Bronchial epithelial cell (primary cell): ENCODE data around the gene CRYBA2. TPM values are rescaled to one million over a fixed set of nuclear protein-coding genes. Genes with fewer than 3 reads are reported as not detected.

Source experiments
- DNase-seq: peaks from one replicate; pipeline ENCODE4 v3.0.0-alpha.2; 2010; ENCODE audit warnings: low read depth
- FAIRE-seq: peaks from 2 replicates; lab custom pipeline; 2011; peaks lifted over from hg19 to GRCh38; lab: Jason Lieb, UNC
- H3K27me3 ChIP-seq: 2 replicates; pipeline ENCODE4 v1.5.1; 2011; ENCODE audit warnings: low read length; ENCODE audit not compliant: control insufficient read depth, insufficient read depth
- H3K36me3 ChIP-seq: 2 replicates; pipeline ENCODE4 v1.5.1; 2011; ENCODE audit warnings: low read length; ENCODE audit not compliant: control insufficient read depth, insufficient read depth
- H3K4me3 ChIP-seq: 2 replicates; pipeline ENCODE4 v1.5.1; 2011; ENCODE audit warnings: mild to moderate bottlenecking, low read depth, low read length, control low read depth
- CTCF ChIP-seq: IDR thresholded peaks from 2 replicates; pipeline ENCODE4 v1.5.1; 2011; ENCODE audit warnings: mild to moderate bottlenecking, moderate library complexity, low read length, control low read depth, inconsistent platforms; ENCODE audit not compliant: insufficient read depth, severe bottlenecking
- total RNA-seq: library from RNA; depleted of rRNA; stranded (reverse); fragments of >200 nt; gene quantifications from 2 replicates; pipeline ENCODE4 v1.2.1, GENCODE V29; 2014

The CRYBA2 gene
- total RNA-seq, 1 donor from 2014 or later: not detected

GRCh38 chr2:219037783-219038499, 44.7 kb upstream of the CRYBA2 start:
- FAIRE-seq: no peak
- H3K4me3 ChIP-seq: no peak overlapping the region
- DNase-seq: no peak
- no peaks in the 10 kb centered on the region for H3K36me3 ChIP-seq
- H3K27me3 ChIP-seq: peaks cover 7% of the 10 kb centered on the region
- TF ChIP-seq CTCF: no peak

- no peak for TF ChIP-seq CTCF
- no peaks in the 10 kb centered on the region for H3K36me3 ChIP-seq
- no peak overlapping the region for H3K4me3 ChIP-seq
- DNase-seq: no peak
- peaks cover 7% of the 10 kb centered on the region for H3K27me3 ChIP-seq
- peak; percentile 28 for FAIRE-seq
Measured at GRCh38 chr2:219035942-219036341, 42.7 kb upstream of the CRYBA2 start.

GRCh38 chr2:219034823-219035222, 41.6 kb upstream of the CRYBA2 start:
- Histone ChIP-seq H3K4me3 (no peak overlapping the region), H3K27me3 (peaks cover 7% of the 10 kb centered on the region), H3K36me3 (no peaks in the 10 kb centered on the region)
- TF ChIP-seq CTCF: no peak
- DNase-seq (no peak), FAIRE-seq (no peak)

- DNase-seq: no peak
- no peaks in the 10 kb centered on the region for H3K36me3 ChIP-seq
- FAIRE-seq: no peak
- peaks cover 3% of the 10 kb centered on the region for H3K27me3 ChIP-seq
- TF ChIP-seq CTCF: no peak
- H3K4me3 ChIP-seq: no peak overlapping the region
Measured at GRCh38 chr2:219032051-219032745, 39.0 kb upstream of the CRYBA2 start.

- H3K36me3 ChIP-seq: no peaks in the 10 kb centered on the region
- peaks cover 3% of the 10 kb centered on the region for H3K27me3 ChIP-seq
- FAIRE-seq: no peak
- no peak overlapping the region for H3K4me3 ChIP-seq
- no peak for TF ChIP-seq CTCF
- no peak for DNase-seq
Measured at GRCh38 chr2:219031005-219031738, 38.0 kb upstream of the CRYBA2 start.
